ENCODE results near the gene RUNX2.

GRCh38 chr6:45677381-45678284 lies 349.5 kb downstream of the RUNX2 start:
- no peak for TF ChIP-seq CTCF (conservative IDR thresholded peaks at IDR 0.05)
- no peak for TF ChIP-seq ZFX (IDR thresholded peaks at IDR 0.05)

Measured in C4-2B (cell line).